ENCODE results near the gene SAE1.
"Not testable (repeated sequence)": the region's sequence is repeated elsewhere in the genome, so short reads cannot be mapped to it uniquely, and the experiment has no call there.

SAE1 gene

DNA sequence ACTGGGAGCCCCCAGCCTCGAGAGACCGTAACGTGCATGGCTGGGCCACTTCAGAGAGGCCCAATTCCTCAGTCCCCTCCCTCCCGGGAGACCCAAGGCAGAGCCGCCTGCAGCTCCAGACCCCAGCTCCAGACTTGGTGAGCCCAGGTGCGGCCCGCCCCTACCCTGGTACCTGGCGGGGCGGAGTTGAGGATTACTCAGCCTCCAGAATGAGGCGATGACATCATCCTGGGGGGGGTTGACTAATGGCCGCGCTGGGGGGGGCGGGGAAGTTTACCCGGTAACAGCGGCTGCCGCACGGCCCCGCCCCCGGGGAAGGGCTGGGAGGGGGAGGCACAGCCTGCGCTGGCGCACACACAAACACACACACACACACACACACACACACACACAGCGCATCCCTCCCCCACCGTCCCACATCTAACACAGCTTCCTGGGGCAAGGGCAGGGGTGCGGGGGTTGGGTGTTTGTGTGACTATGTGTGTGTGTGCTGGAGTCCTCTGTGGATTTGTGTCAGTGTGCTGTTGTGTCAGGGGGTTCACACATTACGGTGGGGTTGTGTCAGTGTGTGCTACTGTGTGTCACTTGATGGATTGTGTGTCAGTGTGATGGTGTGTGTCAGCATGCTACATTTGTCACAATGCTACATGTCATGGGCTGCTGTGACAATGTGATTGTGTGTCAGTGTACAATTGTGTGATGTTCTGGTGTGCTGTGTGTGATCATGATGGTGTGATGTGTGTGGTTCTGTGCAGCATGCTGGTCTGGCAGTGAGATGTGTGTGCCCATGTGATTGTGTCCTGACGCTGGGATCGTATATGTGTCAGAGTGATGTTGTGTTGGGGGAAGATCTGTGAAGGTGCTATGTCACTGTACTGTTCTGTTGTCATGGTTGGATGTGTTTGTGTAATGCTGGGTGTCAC is 110.6 kb downstream of the SAE1 start:
- DNase-seq (ENCODE audit: low spot score), result peak; percentile 83

- DNase-seq (ENCODE audit: low spot score), result no peak
Observed at GRCh38 chr19:47241919-47242577, 111.4 kb downstream of the SAE1 start.

DNA sequence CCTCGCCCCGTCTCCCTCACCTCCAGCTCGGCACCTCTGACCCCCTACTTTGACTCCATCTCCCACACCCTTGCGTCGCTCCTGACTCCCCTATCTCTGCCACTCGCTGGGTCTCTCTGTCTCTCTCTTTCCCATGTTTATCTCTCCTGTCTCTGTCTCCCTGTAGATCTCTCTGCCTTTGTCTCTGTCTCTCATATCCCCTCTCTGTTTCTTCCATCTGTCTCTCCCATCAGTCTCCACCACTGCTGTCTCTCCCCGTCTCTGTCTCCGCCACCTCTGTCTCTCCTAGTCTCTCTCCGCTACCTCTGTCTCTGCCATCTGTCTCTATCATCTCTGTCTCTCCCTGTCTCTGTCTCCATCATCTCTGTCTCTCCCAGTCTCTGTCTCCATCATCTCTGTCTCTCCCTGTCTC is 112.7 kb downstream of the SAE1 start:
- no peak for DNase-seq (ENCODE audit: low spot score)

- DNase-seq (ENCODE audit: low spot score), result peak; percentile 97
Observed at GRCh38 chr19:47243776-47244547, 113.3 kb downstream of the SAE1 start.

GRCh38 chr19:47247308-47247990 is 116.8 kb downstream of the SAE1 start:
- DNase-seq (ENCODE audit: low spot score), result peak; percentile 81

- DNase-seq (ENCODE audit: low spot score), result not testable (repeated sequence)
Observed at GRCh38 chr19:47253016-47253415, 122.4 kb downstream of the SAE1 start.

DNA sequence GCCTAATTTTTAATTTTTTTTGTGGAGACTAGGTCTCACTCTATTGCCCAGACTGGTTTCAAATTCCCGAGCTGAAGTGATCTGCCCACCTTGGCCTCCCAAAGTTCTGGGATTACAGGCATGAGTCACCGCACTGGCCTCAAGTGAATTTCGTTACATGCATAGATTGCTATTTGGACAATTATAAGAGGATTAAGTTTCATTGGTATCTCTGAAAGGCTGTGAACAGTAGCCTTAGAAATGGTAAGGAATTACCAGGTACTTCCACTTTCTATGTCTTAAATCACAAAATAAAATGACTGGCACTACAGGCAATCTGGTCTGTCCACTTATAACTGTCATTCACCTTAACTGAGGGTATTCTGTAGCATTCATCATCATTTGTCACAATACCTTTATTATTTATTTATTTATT is 122.8 kb downstream of the SAE1 start:
- DNase-seq (ENCODE audit: low spot score), result peak; percentile 61

GRCh38 chr19:47253970-47254369 is 123.3 kb downstream of the SAE1 start:
- no peak for DNase-seq (ENCODE audit: low spot score)

- peak; percentile 97 for DNase-seq (ENCODE audit: low spot score)
Observed at GRCh38 chr19:47255879-47256692, 125.5 kb downstream of the SAE1 start, which contains the start of gene CCDC9. Gene CCDC9, plus strand, starts transcription at chr19:47256525. Its CDS starts 1,876 bp downstream, at chr19:47258401.

DNA sequence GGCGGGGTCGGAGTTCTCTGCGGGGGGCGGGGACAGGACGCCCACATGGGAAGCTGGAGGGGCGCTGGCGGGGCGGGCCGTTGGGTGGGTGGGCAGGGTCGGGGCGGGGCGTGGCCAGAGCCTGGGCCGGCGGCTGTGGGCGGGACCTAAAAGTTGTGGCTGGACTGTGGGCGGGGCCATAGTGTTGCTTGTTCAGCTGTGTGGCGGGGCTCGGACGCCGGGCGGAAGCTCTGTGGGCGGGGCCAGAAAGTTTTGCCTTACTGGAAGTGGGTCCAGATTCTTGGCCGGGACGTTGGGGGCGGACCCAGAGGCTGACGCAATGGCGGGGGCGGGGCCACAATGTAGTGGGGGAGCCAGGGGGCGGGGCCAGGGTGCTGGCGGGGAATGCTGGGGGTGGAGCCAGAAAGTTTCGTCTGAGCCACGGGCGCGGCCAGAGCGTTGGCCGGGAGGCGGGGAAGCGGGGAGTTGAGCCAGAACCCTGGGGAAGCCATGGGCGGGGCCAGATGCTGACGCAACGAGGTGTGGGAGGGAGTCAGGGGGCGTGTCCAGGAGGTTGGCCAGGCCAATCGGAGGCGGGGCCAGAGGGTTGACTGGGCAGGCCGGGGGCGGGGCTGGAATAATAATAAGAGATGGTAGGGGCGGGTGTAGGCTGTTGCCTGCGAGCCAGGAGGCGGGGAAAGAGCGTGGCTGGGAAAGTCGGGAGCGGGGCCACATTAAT is 126.2 kb downstream of the SAE1 start:
- peak; percentile 98 for DNase-seq (ENCODE audit: low spot score)

GRCh38 chr19:47257411-47258169 is 127.0 kb downstream of the SAE1 start:
- no peak for DNase-seq (ENCODE audit: low spot score)

DNA sequence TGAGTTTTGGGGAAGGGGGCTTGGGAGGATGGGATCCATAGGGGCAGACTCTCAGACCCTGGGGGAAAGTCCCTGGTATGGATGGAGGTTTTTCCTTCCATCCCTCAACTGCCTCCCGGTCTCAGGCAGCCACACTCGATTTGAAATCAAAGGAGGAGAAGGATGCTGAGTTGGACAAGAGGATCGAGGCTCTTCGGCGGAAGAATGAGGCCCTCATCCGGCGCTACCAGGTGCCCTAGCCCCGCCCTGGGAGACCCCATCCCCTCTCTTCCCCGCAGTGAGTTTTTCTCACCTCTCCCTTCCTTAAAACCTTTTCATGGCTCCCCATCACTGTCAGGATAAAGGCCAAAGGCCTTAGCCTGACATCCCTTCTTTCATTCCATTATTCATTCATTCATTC is 127.8 kb downstream of the SAE1 start:
- no peak for DNase-seq (ENCODE audit: low spot score)

DNA sequence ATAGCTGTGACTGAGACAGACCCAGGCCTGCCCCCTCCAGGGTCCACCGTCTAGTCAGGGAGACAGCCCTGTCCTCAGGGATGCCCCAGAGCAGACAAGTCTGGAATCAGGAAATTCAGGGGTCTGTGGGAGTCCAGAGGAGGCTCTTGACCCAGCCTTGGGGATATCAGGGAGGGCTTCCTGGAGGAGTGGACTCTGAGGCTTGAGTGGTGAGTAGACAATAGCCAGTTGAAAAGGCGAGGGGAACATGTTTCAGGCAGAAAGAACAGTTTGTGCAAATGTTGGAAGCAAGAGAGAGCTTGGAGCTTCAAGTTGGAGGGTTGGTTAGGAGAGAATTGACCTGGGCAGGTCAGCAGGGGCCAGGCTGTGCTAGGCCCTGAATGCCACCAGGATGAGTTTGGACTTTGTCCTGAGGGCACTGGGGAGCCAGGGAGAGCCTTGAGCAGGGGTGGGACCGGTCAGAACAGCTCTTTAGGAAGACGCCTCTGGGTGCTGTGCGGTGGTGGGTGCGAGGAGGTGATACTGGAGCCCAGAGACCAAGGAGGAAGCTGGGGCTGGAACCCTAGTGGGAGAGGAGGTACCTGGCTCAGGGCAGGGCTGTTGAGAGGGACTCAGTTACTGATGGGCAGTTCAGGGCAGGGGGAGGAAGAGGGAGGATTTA is 128.4 kb downstream of the SAE1 start:
- no peak for DNase-seq (ENCODE audit: low spot score)
